ENCODE data around the gene CPOX. TPM values are rescaled to one million over a fixed set of nuclear protein-coding genes. Genes with fewer than 3 reads are reported as not detected.
A peak's percentile ranks its signal among the peaks of the same experiment; 100 is the strongest.

CPOX gene
- total RNA-seq, 1 donor: 22.1 TPM

DNA sequence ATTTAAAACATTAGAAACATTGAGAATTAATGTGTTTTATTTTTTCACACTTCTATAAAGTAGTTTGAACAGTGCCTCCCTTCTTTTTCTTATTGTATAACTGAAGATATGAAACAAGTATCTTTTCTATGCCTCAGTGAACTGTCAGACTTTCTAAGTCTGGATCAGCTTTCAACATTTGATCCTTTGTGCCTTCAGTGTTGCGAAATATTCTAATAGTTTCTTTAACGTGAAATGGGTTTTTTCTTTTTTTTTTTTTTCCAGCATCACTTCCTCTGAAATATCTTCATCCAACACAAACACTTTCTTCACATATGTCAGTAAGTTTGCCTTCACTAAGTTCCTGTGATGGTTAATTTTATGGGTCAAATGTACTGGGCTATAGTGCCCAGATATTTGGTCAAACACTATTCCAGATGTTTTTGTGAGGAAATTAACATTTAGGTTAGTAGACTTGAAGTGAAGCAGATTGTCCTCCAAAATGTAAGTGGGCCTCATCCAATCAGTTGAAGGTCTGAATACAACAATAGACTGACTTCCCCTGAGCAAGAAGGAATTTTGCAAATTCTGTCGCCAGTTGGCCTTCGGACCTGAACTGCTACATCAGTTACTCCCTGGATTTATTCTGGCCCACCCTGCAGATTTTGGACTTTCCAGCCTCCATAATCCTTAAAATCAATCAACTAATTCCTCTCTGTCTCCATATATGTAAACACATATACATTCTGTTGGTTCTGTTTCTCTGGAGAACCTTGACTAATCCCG, 6.4 kb upstream of the CPOX start:
- Histone ChIP-seq H3K4me2 (ENCODE audit: insufficient read depth, low read length) (no peak overlapping the region), H3K79me2 (ENCODE audit: insufficient read depth, low read length) (no peaks in the 10 kb centered on the region), H3K4me3 (ENCODE audit: insufficient read depth, low read length) (no peak overlapping the region), H3K4me1 (ENCODE audit: insufficient read depth, low read length) (no peaks in the 10 kb centered on the region), H2AFZ (ENCODE audit: low read length) (no peak overlapping the region), H3K9me3 (ENCODE audit: low read depth, low read length) (no peaks in the 10 kb centered on the region), H3K36me3 (ENCODE audit: insufficient read depth, low read length) (no peaks in the 10 kb centered on the region), H3K27ac (ENCODE audit: low read depth, low read length) (no peak overlapping the region), H4K20me1 (ENCODE audit: insufficient read depth, low read length) (no peaks in the 10 kb centered on the region), H3K27me3 (ENCODE audit: insufficient read depth, low read length) (no peaks in the 10 kb centered on the region)
- TF ChIP-seq, protein P1, sequence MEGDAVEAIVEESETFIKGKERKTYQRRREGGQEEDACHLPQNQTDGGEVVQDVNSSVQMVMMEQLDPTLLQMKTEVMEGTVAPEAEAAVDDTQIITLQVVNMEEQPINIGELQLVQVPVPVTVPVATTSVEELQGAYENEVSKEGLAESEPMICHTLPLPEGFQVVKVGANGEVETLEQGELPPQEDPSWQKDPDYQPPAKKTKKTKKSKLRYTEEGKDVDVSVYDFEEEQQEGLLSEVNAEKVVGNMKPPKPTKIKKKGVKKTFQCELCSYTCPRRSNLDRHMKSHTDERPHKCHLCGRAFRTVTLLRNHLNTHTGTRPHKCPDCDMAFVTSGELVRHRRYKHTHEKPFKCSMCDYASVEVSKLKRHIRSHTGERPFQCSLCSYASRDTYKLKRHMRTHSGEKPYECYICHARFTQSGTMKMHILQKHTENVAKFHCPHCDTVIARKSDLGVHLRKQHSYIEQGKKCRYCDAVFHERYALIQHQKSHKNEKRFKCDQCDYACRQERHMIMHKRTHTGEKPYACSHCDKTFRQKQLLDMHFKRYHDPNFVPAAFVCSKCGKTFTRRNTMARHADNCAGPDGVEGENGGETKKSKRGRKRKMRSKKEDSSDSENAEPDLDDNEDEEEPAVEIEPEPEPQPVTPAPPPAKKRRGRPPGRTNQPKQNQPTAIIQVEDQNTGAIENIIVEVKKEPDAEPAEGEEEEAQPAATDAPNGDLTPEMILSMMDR (IDR thresholded peaks at IDR 0.05; ENCODE audit: extremely low read depth, low read depth, low read length): no peak
- DNase-seq (ENCODE audit: insufficient read length, low spot score, missing footprints): no peak

DNA sequence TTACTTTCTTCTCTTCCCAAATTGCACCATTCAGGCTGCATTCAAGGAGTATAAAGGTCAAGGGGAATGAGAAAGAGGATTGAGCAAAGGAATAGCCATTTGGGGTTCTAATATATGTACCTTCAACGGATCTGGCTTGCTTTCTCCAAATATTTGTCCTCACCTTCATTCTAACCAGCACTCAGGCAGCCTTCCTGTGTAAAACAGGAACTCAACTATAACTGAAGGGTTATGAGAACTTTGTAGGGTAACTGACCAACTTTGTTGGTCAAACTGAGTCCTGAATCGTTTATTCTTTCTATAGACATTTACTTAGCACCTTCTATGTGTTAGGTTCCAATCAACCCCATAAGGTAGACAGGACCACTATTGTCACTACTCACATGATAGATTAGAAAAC, 5.1 kb upstream of the CPOX start:
- Histone ChIP-seq H3K4me1 (ENCODE audit: insufficient read depth, low read length) (no peaks in the 10 kb centered on the region), H3K4me3 (ENCODE audit: insufficient read depth, low read length) (no peak overlapping the region), H3K27ac (ENCODE audit: low read depth, low read length) (no peak overlapping the region), H3K79me2 (ENCODE audit: insufficient read depth, low read length) (no peaks in the 10 kb centered on the region), H4K20me1 (ENCODE audit: insufficient read depth, low read length) (no peaks in the 10 kb centered on the region), H2AFZ (ENCODE audit: low read length) (no peak overlapping the region), H3K9me3 (ENCODE audit: low read depth, low read length) (no peaks in the 10 kb centered on the region), H3K36me3 (ENCODE audit: insufficient read depth, low read length) (no peaks in the 10 kb centered on the region), H3K4me2 (ENCODE audit: insufficient read depth, low read length) (no peak overlapping the region), H3K27me3 (ENCODE audit: insufficient read depth, low read length) (no peaks in the 10 kb centered on the region)
- no peak for DNase-seq (ENCODE audit: insufficient read length, low spot score, missing footprints)
- TF ChIP-seq, protein P1 (IDR thresholded peaks at IDR 0.05; ENCODE audit: extremely low read depth, low read depth, low read length): no peak

DNA sequence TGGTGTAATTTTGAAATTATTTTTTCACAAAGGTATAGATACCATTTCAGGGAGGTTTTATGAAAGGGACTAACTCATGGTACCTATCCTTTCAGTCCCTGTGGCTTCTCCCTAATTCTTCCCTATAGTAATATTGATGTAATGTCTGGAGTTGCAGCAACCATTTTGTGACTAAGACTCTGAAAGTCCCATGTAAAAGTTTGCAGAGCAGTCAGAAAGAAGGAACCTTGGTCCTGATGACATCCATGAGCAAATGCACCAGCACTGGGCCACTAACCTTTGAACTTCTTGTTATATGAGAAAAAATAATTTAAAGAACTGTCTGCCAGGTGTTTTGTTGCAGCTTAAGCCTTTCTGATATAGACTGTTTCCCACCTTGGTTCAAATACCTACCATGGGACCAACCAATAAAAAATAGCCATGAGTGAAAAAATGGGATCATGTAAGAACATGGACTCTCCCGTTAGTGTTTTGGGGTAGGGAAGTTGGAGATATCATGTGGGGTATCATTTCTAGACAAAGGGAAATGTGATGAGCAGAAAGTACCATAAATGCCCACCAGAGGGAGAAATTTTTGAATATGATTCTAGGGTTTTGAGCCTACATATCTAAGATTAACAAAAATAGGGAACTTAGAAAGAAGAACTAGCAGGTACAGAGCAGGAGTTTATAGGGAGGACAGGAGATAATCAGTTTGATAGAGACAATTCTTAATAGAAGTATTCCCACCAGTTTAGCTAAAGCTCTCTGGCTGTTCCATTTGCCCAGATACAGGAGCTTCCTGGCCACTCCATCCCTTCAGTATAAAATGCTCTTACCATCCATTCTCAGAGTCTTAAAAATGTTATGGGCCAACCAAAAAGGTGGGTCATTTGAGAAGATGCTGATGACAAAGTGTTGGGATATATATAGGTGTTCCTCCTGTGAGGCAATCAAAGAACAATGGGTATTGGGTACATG, 3.4 kb upstream of the CPOX start:
- peaks cover 10% of the 10 kb centered on the region for H3K79me2 ChIP-seq (ENCODE audit: insufficient read depth, low read length)
- H3K27me3 ChIP-seq (ENCODE audit: insufficient read depth, low read length): no peaks in the 10 kb centered on the region
- no peak overlapping the region for H3K27ac ChIP-seq (ENCODE audit: low read depth, low read length)
- DNase-seq (ENCODE audit: insufficient read length, low spot score, missing footprints): peak; percentile 65
- H3K36me3 ChIP-seq (ENCODE audit: insufficient read depth, low read length): no peaks in the 10 kb centered on the region
- H3K9me3 ChIP-seq (ENCODE audit: low read depth, low read length): no peaks in the 10 kb centered on the region
- no peak overlapping the region for H2AFZ ChIP-seq (ENCODE audit: low read length)
- H3K4me1 ChIP-seq (ENCODE audit: insufficient read depth, low read length): peaks cover 8% of the 10 kb centered on the region
- no peak overlapping the region for H3K4me2 ChIP-seq (ENCODE audit: insufficient read depth, low read length)
- H4K20me1 ChIP-seq (ENCODE audit: insufficient read depth, low read length): peaks cover 2% of the 10 kb centered on the region
- TF ChIP-seq, protein P1 (IDR thresholded peaks at IDR 0.05; ENCODE audit: extremely low read depth, low read depth, low read length): peak; percentile 60
- no peak overlapping the region for H3K4me3 ChIP-seq (ENCODE audit: insufficient read depth, low read length)

DNA sequence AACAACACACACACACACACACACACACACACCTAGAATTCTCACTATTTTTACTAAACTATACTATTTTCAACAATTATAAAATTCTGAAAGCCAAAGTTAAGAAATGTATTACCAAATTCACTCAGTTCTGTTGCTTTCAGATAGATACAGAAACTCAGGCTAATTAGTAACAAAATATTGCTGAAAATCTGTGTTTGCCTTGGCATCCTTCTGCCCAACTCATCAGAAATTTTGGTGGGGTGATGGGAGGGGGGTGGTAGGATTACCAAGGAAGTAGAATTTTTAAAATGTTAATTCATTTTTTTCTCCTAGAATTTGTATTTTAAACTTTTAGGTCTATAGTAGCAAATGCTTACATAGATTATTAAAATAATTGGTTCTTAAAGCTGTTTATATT, 2.7 kb upstream of the CPOX start:
- Histone ChIP-seq H3K36me3 (ENCODE audit: insufficient read depth, low read length) (no peaks in the 10 kb centered on the region), H3K4me1 (ENCODE audit: insufficient read depth, low read length) (peaks cover 8% of the 10 kb centered on the region), H3K27me3 (ENCODE audit: insufficient read depth, low read length) (no peaks in the 10 kb centered on the region), H2AFZ (ENCODE audit: low read length) (no peak overlapping the region), H3K79me2 (ENCODE audit: insufficient read depth, low read length) (peaks cover 10% of the 10 kb centered on the region), H4K20me1 (ENCODE audit: insufficient read depth, low read length) (peaks cover 2% of the 10 kb centered on the region), H3K9me3 (ENCODE audit: low read depth, low read length) (no peaks in the 10 kb centered on the region), H3K4me3 (ENCODE audit: insufficient read depth, low read length) (no peak overlapping the region), H3K27ac (ENCODE audit: low read depth, low read length) (no peak overlapping the region), H3K4me2 (ENCODE audit: insufficient read depth, low read length) (no peak overlapping the region)
- TF ChIP-seq, protein P1 (IDR thresholded peaks at IDR 0.05; ENCODE audit: extremely low read depth, low read depth, low read length): no peak
- no peak for DNase-seq (ENCODE audit: insufficient read length, low spot score, missing footprints)

All from osteoblast (primary cell).